ENCODE measurements around the gene ZNF460.

DNA sequence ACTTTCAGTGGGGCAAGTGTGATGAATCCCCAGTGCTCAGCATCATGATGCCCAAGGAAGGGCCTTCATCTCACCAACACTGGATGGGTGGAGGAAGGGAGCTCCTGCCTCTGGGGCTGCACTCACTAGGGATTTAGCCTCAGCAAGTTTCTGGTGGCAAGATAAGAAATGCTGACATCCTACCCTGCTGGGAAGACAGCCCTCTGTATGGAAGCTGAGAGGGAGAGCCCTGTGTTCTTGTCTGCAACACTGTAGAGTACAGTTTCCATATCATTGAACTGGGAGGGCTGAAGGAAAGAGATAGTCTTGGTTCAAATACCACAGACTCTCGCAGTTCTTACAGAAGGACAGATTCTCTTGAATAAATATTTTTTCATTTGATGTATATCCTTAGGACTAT, 7.3 kb upstream of the ZNF460 start:
- TF ChIP-seq, protein P1, sequence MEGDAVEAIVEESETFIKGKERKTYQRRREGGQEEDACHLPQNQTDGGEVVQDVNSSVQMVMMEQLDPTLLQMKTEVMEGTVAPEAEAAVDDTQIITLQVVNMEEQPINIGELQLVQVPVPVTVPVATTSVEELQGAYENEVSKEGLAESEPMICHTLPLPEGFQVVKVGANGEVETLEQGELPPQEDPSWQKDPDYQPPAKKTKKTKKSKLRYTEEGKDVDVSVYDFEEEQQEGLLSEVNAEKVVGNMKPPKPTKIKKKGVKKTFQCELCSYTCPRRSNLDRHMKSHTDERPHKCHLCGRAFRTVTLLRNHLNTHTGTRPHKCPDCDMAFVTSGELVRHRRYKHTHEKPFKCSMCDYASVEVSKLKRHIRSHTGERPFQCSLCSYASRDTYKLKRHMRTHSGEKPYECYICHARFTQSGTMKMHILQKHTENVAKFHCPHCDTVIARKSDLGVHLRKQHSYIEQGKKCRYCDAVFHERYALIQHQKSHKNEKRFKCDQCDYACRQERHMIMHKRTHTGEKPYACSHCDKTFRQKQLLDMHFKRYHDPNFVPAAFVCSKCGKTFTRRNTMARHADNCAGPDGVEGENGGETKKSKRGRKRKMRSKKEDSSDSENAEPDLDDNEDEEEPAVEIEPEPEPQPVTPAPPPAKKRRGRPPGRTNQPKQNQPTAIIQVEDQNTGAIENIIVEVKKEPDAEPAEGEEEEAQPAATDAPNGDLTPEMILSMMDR (IDR thresholded peaks at IDR 0.05) = no peak
- no peak for TF ChIP-seq POLR2A (IDR thresholded peaks at IDR 0.05)
